ENCODE results near the gene SLC15A1.

- TF ChIP-seq EZH2 (IDR thresholded peaks at IDR 0.05; ENCODE audit: borderline replicate concordance, insufficient read depth, low read length, poor library complexity, severe bottlenecking) (no peak), CTCF (IDR thresholded peaks at IDR 0.05; ENCODE audit: poor library complexity, severe bottlenecking) (no peak), TAF1 (IDR thresholded peaks at IDR 0.05; ENCODE audit: low read depth) (no peak)
Observed at GRCh38 chr13:98775386-98775785, 22.9 kb upstream of the SLC15A1 start.

Measured in neural cell (in vitro differentiated cells).